CD4-positive, alpha-beta T cell treated with Interleukin-6 for 4 hours (primary cell): ENCODE measurements around the gene BBX.

Experiments used
- DNase-seq: peaks from one replicate; pipeline ENCODE4 v3.0.0-alpha.2; 2020; ENCODE audit warnings: mixed read lengths

Gene BBX

GRCh38 chr3:107756649-107757048, 233.9 kb downstream of the BBX start:
- no peak for DNase-seq

GRCh38 chr3:107757140-107757539, 234.4 kb downstream of the BBX start:
- DNase-seq = no peak

- DNase-seq = no peak
Measured at GRCh38 chr3:107760144-107760543, 237.4 kb downstream of the BBX start.

- no peak for DNase-seq
Measured at GRCh38 chr3:107761391-107761790, 238.6 kb downstream of the BBX start.

- no peak for DNase-seq
Measured at GRCh38 chr3:107765524-107765923, 242.8 kb downstream of the BBX start.

- no peak for DNase-seq
Measured at GRCh38 chr3:107767897-107768605, 245.3 kb downstream of the BBX start.

GRCh38 chr3:107769882-107770281, 247.1 kb downstream of the BBX start:
- DNase-seq = no peak

GRCh38 chr3:107772016-107772415, 249.3 kb downstream of the BBX start:
- DNase-seq = no peak

GRCh38 chr3:107775974-107776373, 253.2 kb downstream of the BBX start:
- no peak for DNase-seq

GRCh38 chr3:107781253-107781652, 258.5 kb downstream of the BBX start:
- DNase-seq = no peak

GRCh38 chr3:107782054-107782453, 259.3 kb downstream of the BBX start:
- DNase-seq = no peak

- DNase-seq = no peak
Measured at GRCh38 chr3:107790612-107791011, 267.9 kb downstream of the BBX start.

- DNase-seq = no peak
Measured at GRCh38 chr3:107791027-107791426, 268.3 kb downstream of the BBX start.

GRCh38 chr3:107791450-107791849, 268.7 kb downstream of the BBX start:
- no peak for DNase-seq

- no peak for DNase-seq
Measured at GRCh38 chr3:107794664-107795443, 272.1 kb downstream of the BBX start.

GRCh38 chr3:107795514-107796094, 272.8 kb downstream of the BBX start:
- DNase-seq = no peak

- DNase-seq = no peak
Measured at GRCh38 chr3:107796791-107797190, 274.0 kb downstream of the BBX start.

- no peak for DNase-seq
Measured at GRCh38 chr3:107797586-107797985, 274.8 kb downstream of the BBX start.

- no peak for DNase-seq
Measured at GRCh38 chr3:107798381-107798780, 275.6 kb downstream of the BBX start.

GRCh38 chr3:107800710-107801109, 277.9 kb downstream of the BBX start:
- no peak for DNase-seq

GRCh38 chr3:107803170-107803569, 280.4 kb downstream of the BBX start:
- no peak for DNase-seq

GRCh38 chr3:107806021-107806420, 283.3 kb downstream of the BBX start:
- DNase-seq = no peak

GRCh38 chr3:107806536-107806935, 283.8 kb downstream of the BBX start:
- no peak for DNase-seq
